Measurements from ENCODE around the gene SNAPIN.

DNA sequence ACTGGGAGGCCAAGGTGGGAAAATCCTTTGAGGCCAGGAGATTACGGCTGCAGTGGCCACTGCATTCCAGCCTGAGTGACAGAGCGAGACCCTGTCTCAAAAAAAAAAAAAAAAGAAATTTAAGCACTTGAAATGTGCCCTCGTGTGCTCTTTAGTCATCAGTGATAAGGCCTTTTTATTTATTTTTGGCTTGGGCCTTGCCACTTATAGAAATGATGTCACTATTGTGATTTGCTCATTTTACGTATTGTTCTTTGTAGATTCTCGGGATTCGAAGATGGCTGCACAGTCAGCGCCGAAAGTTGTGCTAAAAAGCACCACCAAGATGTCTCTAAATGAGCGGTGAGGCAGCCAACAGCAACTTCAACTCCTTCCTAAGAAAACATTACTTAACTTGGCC lies 22.2 kb upstream of the SNAPIN start:
- TF ChIP-seq CTCF (IDR thresholded peaks at IDR 0.05) = no peak
- TF ChIP-seq POLR2AphosphoS5 (IDR thresholded peaks at IDR 0.05; ENCODE audit: low read depth, low read length) = no peak
- TF ChIP-seq TCF7L2 (IDR thresholded peaks at IDR 0.05; ENCODE audit: low read depth, low read length) = no peak
- no peak for TF ChIP-seq REST (IDR thresholded peaks at IDR 0.05; ENCODE audit: insufficient read depth in 1 of 2, low read depth in 2 of 2, low read length in 1 of 2)

Measured in Panc1 (cell line).